ENCODE data around the gene GMPR. TPM values are rescaled to one million over a fixed set of nuclear protein-coding genes. Genes with fewer than 3 reads are reported as not detected.
A peak's percentile ranks its signal among the peaks of the same experiment; 100 is the strongest.

Gene GMPR
- total RNA-seq, 3 donors from 2014 or later: 2.0 to 9.2 (median 3.9) TPM

GRCh38 chr6:16335176-16335575, 96.8 kb downstream of the GMPR start:
- no peak for TF ChIP-seq CTCF (IDR thresholded peaks at IDR 0.05)
- Histone ChIP-seq H3K4me3 (no peak overlapping the region), H3K36me3 (ENCODE audit: low read depth) (no peaks in the 10 kb centered on the region), H3K4me1 (ENCODE audit: low read depth) (peaks cover 6% of the 10 kb centered on the region), H3K9me3 (no peaks in the 10 kb centered on the region)
- intact Hi-C loops (cut with DNase I, micrococcal nuclease): loop anchor here in 1 of 2 donors (10.0 kb wide), 1 partner anchor 70 kb away; no protein-coding TSS in a partner anchor
- DNase-seq (no peak), ATAC-seq (no peak)

- TF ChIP-seq CTCF (IDR thresholded peaks at IDR 0.05): no peak
- intact Hi-C loops (cut with DNase I, micrococcal nuclease): loop anchor here in 1 of 2 donors (10.0 kb wide), 1 partner anchor 69 kb away; no protein-coding TSS in a partner anchor
- peaks cover 6% of the 10 kb centered on the region for H3K4me1 ChIP-seq (ENCODE audit: low read depth)
- no peaks in the 10 kb centered on the region for H3K36me3 ChIP-seq (ENCODE audit: low read depth)
- DNase-seq: no peak
- H3K9me3 ChIP-seq: no peaks in the 10 kb centered on the region
- no peak overlapping the region for H3K4me3 ChIP-seq
- ATAC-seq: no peak
Measured at GRCh38 chr6:16336056-16336818, 97.8 kb downstream of the GMPR start.

- H3K4me1 ChIP-seq (ENCODE audit: low read depth): peaks cover 2% of the 10 kb centered on the region
- ATAC-seq (no peak), DNase-seq (no peak)
- intact Hi-C loops (cut with DNase I, micrococcal nuclease): loop anchor here in 1 of 2 donors (10.0 kb wide), 1 partner anchor 68 kb away; no protein-coding TSS in a partner anchor
- H3K9me3 ChIP-seq: no peaks in the 10 kb centered on the region
- H3K36me3 ChIP-seq (ENCODE audit: low read depth): no peaks in the 10 kb centered on the region
- H3K4me3 ChIP-seq: no peak overlapping the region
- TF ChIP-seq CTCF (IDR thresholded peaks at IDR 0.05): no peak
Measured at GRCh38 chr6:16336911-16337294, 98.5 kb downstream of the GMPR start.

- Histone ChIP-seq H3K36me3 (ENCODE audit: low read depth) (no peaks in the 10 kb centered on the region), H3K4me3 (no peak overlapping the region), H3K4me1 (ENCODE audit: low read depth) (no peaks in the 10 kb centered on the region), H3K9me3 (no peaks in the 10 kb centered on the region)
- DNase-seq (peak; percentile 73 to 82 (median 77)), ATAC-seq (peak; percentile 51)
- intact Hi-C loops (cut with DNase I, micrococcal nuclease): loop anchor here in 1 of 2 donors (10.0 kb wide), 1 partner anchor 67 kb away; no protein-coding TSS in a partner anchor
- TF ChIP-seq CTCF (IDR thresholded peaks at IDR 0.05): no peak
Measured at GRCh38 chr6:16337295-16337975, 99.0 kb downstream of the GMPR start.

GRCh38 chr6:16338577-16339264, 100.3 kb downstream of the GMPR start:
- ATAC-seq: peak; percentile 53

More at GRCh38 chr6:16338577-16339264, 100.3 kb downstream of the GMPR start:
- Histone ChIP-seq H3K4me1 (ENCODE audit: low read depth) (no peaks in the 10 kb centered on the region), H3K9me3 (no peaks in the 10 kb centered on the region), H3K4me3 (no peak overlapping the region), H3K36me3 (ENCODE audit: low read depth) (no peaks in the 10 kb centered on the region)
- intact Hi-C loops (cut with DNase I, micrococcal nuclease): loop anchor here in 1 of 2 donors (10.0 kb wide), 1 partner anchor 66 kb away; no protein-coding TSS in a partner anchor
- no peak for TF ChIP-seq CTCF (IDR thresholded peaks at IDR 0.05)
- DNase-seq: peak; percentile 53 to 79 (median 60)
